Smooth muscle cell (in vitro differentiated cells): ENCODE data around the gene KRT76. TPM values are rescaled to one million over a fixed set of nuclear protein-coding genes. Genes with fewer than 3 reads are reported as not detected.
"Not testable (repeated sequence)": the region's sequence is repeated elsewhere in the genome, so short reads cannot be mapped to it uniquely, and the experiment has no call there.

Source experiments
- DNase-seq: peaks from one replicate; lab custom pipeline; 2025; ENCODE audit not compliant: unreplicated experiment; lab: John Stamatoyannopoulos, UW
- H2AFZ ChIP-seq: fragments of 200-600 bp; sonication (generic); 2 replicates; pipeline ENCODE4 v1.6.0; 2016; ENCODE audit warnings: antibody characterized with exemption, low read depth, mild to moderate bottlenecking
- H3F3A ChIP-seq: fragments of 200-600 bp; sonication (generic); 2 replicates; pipeline ENCODE4 v1.6.0; 2017; ENCODE audit warnings: antibody characterized with exemption, low read depth
- H3K27ac ChIP-seq: fragments of 200-600 bp; sonication (generic); 2 replicates; pipeline ENCODE4 v1.5.1; 2016; ENCODE audit warnings: low read depth, mild to moderate bottlenecking
- H3K27me3 ChIP-seq: fragments of 200-600 bp; sonication (generic); 2 replicates; pipeline ENCODE4 v1.6.1; 2016; ENCODE audit warnings: low read depth, mild to moderate bottlenecking
- H3K36me3 ChIP-seq: fragments of 200-600 bp; sonication (generic); 2 replicates; pipeline ENCODE4 v1.5.1; 2016; ENCODE audit warnings: low read depth
- H3K4me1 ChIP-seq: fragments of 200-600 bp; sonication (generic); 2 replicates; pipeline ENCODE4 v1.5.1; 2016; ENCODE audit warnings: low read depth
- H3K4me2 ChIP-seq: fragments of 200-600 bp; sonication (generic); 2 replicates; pipeline ENCODE4 v1.6.0; 2016; ENCODE audit warnings: mild to moderate bottlenecking
- H3K4me3 ChIP-seq: fragments of 200-600 bp; sonication (generic); 2 replicates; pipeline ENCODE4 v1.5.1; 2016; ENCODE audit warnings: mild to moderate bottlenecking
- H3K79me2 ChIP-seq: fragments of 200-600 bp; sonication (generic); 2 replicates; pipeline ENCODE4 v1.6.0; 2016; ENCODE audit warnings: low read depth, mild to moderate bottlenecking
- H3K9ac ChIP-seq: fragments of 200-600 bp; sonication (generic); 2 replicates; pipeline ENCODE4 v1.6.0; 2016; ENCODE audit warnings: low read depth
- H3K9me3 ChIP-seq: fragments of 200-600 bp; sonication (generic); replicated peaks from 2 replicates; pipeline ENCODE4 v1.5.1; 2016; ENCODE audit warnings: low read depth
- H4K20me1 ChIP-seq: fragments of 200-600 bp; sonication (generic); 2 replicates; pipeline ENCODE4 v1.6.0; 2016; ENCODE audit warnings: low read depth
- WGBS: methylation state at CpG from one replicate; pipeline ENCODE4 v1.1.7; 2016; ENCODE audit warnings: low lambda C conversion rate; 5-methylcytosine and 5-hydroxymethylcytosine counted together
- polyA plus RNA-seq: library from polyadenylated mRNA; unstranded; fragments of >200 nt; fragmentation: Nextera tagmentation; extraction: Ambion mirVana; gene quantifications from 2 replicates; pipeline ENCODE4 v1.2.1, GENCODE V29; 2016
- total RNA-seq: library from RNA; depleted of rRNA; stranded (reverse); fragments of >200 nt; gene quantifications from 2 replicates; pipeline ENCODE4 v1.2.3, GENCODE V29; 2014
- TF ChIP-seq, protein P1 (sequence below): fragments of 200-600 bp; sonication (generic); IDR thresholded peaks from 2 replicates; pipeline ENCODE4 v1.5.1; 2017; ENCODE audit warnings: borderline replicate concordance, mild to moderate bottlenecking, antibody characterized with exemption; ENCODE audit not compliant: insufficient read depth, poor library complexity, severe bottlenecking

Gene KRT76
- total and polyA plus RNA-seq, 2 experiments from 2014 or later, result not detected

DNA sequence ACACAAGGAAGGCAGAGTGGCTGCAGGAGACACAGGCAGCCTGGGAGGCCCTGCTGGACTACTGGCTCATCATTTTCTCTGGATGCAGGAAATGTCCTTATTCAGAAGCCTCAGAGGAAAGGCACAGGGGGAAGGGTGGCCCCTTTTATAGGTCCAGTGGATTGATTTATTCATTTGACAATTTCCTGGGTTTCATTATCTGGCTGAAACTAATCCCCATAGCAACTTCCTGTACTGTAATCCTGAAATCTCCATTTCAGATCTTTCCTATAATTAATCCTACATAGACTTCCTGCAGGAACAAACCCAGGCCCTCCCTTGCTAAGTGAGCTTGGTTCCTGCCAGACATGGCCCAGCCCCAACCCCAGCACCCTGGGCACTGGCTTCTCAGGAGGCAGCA, 23.0 kb downstream of the KRT76 start:
- Histone ChIP-seq H4K20me1 (no peaks in the 10 kb centered on the region), H3K36me3 (no peaks in the 10 kb centered on the region)
- TF ChIP-seq, protein P1, sequence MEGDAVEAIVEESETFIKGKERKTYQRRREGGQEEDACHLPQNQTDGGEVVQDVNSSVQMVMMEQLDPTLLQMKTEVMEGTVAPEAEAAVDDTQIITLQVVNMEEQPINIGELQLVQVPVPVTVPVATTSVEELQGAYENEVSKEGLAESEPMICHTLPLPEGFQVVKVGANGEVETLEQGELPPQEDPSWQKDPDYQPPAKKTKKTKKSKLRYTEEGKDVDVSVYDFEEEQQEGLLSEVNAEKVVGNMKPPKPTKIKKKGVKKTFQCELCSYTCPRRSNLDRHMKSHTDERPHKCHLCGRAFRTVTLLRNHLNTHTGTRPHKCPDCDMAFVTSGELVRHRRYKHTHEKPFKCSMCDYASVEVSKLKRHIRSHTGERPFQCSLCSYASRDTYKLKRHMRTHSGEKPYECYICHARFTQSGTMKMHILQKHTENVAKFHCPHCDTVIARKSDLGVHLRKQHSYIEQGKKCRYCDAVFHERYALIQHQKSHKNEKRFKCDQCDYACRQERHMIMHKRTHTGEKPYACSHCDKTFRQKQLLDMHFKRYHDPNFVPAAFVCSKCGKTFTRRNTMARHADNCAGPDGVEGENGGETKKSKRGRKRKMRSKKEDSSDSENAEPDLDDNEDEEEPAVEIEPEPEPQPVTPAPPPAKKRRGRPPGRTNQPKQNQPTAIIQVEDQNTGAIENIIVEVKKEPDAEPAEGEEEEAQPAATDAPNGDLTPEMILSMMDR, result no peak

DNA sequence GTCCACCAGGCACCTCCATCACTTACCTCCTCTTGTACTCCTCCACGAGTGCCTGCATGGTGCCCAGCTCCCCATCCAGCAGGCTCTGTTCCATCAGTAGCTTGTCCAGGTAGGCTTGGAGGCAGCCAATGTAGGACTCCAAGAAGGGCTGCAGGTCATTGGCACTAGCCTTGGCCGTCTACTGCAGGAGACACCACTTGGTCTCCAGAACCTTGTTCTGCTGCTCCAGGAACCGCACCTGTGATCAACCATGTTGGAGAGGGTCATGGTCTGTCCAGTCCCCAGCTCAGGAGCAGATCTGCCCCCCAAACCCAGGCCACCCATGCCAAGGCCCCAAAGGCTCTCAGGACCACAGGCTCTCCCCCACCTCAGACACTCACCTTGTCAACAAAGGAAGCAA, 23.9 kb downstream of the KRT76 start:
- DNase-seq, result no peak
- Histone ChIP-seq H3K4me2 (no peak overlapping the region), H3K4me1 (no peaks in the 10 kb centered on the region), H3K9me3 (no peaks in the 10 kb centered on the region), H3F3A (no peaks in the 10 kb centered on the region), H3K36me3 (no peaks in the 10 kb centered on the region), H2AFZ (no peak overlapping the region), H3K27ac (no peak overlapping the region), H3K79me2 (no peaks in the 10 kb centered on the region), H3K4me3 (no peak overlapping the region), H3K27me3 (peaks cover 39% of the 10 kb centered on the region), H3K9ac (no peak overlapping the region), H4K20me1 (no peaks in the 10 kb centered on the region)
- TF ChIP-seq, protein P1, result no peak
- 83% methylated on average over 3 of the region's 3 CpGs for WGBS

More for the DNA sequence above, 23.0 kb downstream of the KRT76 start:
- Histone ChIP-seq H3K4me3 (no peak overlapping the region), H3K4me2 (no peak overlapping the region), H3K27me3 (peaks cover 32% of the 10 kb centered on the region), H2AFZ (no peak overlapping the region), H3K79me2 (no peaks in the 10 kb centered on the region), H3F3A (no peaks in the 10 kb centered on the region), H3K9me3 (no peaks in the 10 kb centered on the region), H3K27ac (no peak overlapping the region), H3K4me1 (no peaks in the 10 kb centered on the region), H3K9ac (no peak overlapping the region)
- no peak for DNase-seq

DNA sequence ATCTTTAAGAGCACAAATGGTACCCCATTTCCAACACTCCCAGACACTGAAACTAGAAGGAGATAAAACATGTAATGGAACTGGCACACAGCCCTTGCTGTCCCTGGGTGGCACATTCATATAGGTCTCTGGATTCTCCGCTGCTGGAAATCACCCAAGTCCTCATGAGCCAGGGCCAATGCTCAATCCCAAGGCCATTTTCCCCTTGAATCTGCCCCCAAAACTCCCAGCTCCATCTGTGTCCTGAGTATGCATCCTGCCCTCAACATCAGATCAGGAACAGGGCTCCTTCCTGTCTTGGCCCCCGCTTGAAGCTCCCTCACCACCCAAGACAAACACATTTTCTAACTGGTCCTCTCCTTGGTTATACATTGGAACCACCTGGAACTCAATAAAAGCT, 24.6 kb downstream of the KRT76 start:
- H3K36me3 ChIP-seq, result no peaks in the 10 kb centered on the region
- no peaks in the 10 kb centered on the region for H3F3A ChIP-seq
- H4K20me1 ChIP-seq, result no peaks in the 10 kb centered on the region
- no peaks in the 10 kb centered on the region for H3K9me3 ChIP-seq
- no peak for DNase-seq
- no peaks in the 10 kb centered on the region for H3K4me1 ChIP-seq
- H3K27me3 ChIP-seq, result peaks cover 40% of the 10 kb centered on the region
- H3K27ac ChIP-seq, result no peak overlapping the region
- H3K4me2 ChIP-seq, result no peak overlapping the region
- TF ChIP-seq, protein P1, result no peak
- no peak overlapping the region for H2AFZ ChIP-seq
- 76% methylated on average over 2 of the region's 2 CpGs for WGBS
- H3K4me3 ChIP-seq, result no peak overlapping the region
- no peak overlapping the region for H3K9ac ChIP-seq
- H3K79me2 ChIP-seq, result no peaks in the 10 kb centered on the region

DNA sequence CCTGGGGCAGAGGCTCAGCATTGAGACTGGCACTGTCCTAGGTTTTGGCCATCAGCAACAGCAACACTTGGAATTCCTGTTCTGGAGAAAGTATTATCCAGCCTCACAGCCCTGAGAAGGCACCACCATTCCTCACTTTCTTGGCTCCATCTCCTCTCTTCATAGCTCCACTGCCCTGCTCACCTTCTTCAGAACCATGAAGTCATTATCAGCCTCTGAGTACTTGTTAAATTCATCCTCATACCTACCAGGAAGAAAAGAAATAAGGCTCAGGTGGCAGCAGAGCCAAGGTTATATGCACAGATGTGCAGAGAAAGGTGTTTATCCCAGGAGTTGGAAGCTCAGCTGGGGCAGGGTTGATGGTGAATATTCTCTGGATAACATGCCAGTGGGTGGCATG, 25.4 kb downstream of the KRT76 start:
- Histone ChIP-seq H3K9ac (no peak overlapping the region), H3K27ac (no peak overlapping the region), H3K9me3 (no peaks in the 10 kb centered on the region), H3K27me3 (peaks cover 39% of the 10 kb centered on the region), H3K79me2 (no peaks in the 10 kb centered on the region), H3K36me3 (no peaks in the 10 kb centered on the region), H3K4me1 (no peaks in the 10 kb centered on the region), H2AFZ (no peak overlapping the region), H3K4me2 (no peak overlapping the region), H3K4me3 (no peak overlapping the region), H3F3A (no peaks in the 10 kb centered on the region), H4K20me1 (no peaks in the 10 kb centered on the region)
- DNase-seq, result no peak
- TF ChIP-seq, protein P1, result no peak

DNA sequence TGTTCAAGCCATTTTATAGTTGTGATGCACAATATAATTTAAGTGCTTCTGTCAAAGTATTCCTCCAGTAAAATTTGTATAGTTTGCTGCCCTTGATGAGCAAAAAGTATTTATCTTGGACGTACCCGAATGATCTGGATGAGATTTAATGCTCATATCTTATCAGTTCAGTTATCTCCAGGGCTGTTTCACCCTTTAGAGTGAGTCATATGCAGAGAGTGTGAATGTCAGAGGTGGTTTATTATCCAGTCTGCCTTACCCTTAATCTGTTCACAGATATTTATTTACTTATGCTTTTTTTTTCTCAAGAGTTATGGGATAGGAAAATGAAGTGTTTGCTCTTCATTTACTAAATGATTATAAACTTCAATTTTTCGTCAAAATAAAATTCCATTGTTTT, 26.6 kb downstream of the KRT76 start:
- not testable (repeated sequence) for H3K9ac ChIP-seq, H3K4me1 ChIP-seq, H3K4me3 ChIP-seq, H3K27ac ChIP-seq, H3F3A ChIP-seq, H2AFZ ChIP-seq, H3K36me3 ChIP-seq, H3K4me2 ChIP-seq, H3K9me3 ChIP-seq, DNase-seq, H3K79me2 ChIP-seq, H4K20me1 ChIP-seq
- peaks cover 47% of the 10 kb centered on the region for H3K27me3 ChIP-seq
- 46% methylated on average over 3 of the region's 3 CpGs for WGBS
